HPDE6-E6E7 (cell line): ENCODE results near the gene MT1B.
"Not testable (repeated sequence)": the region's sequence is repeated elsewhere in the genome, so short reads cannot be mapped to it uniquely, and the experiment has no call there.

Experiments
- DNase-seq: peaks from one replicate; pipeline ENCODE4 v3.0.0; 2011; ENCODE audit warnings: missing footprints; ENCODE audit errors: extremely low spot score

MT1B gene

GRCh38 chr16:56637814-56638750 lies 13.6 kb upstream of the MT1B start, which contains the start of gene MT1A:
Gene MT1A, plus strand, starts transcription at chr16:56638666. Its CDS starts 73 bp downstream, at chr16:56638739.
- no peak for DNase-seq

DNA sequence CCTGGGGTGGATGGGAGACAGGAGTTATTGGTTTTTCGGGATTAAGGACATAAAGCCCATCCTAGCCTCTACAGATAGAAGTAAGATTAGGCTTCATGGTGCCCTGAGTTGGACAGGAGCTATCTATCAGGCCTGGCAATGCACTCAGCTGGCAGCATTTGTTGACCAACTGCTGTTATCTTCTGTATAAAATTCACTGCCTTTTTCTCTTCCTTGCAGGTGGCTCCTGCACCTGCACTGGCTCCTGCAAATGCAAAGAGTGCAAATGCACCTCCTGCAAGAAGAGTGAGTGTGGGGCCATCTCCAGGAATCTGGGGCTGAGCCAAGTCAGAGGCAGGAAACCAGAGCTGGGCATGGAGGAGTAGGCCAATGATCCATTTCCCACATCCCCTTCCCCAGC lies 12.6 kb upstream of the MT1B start:
- no peak for DNase-seq

DNA sequence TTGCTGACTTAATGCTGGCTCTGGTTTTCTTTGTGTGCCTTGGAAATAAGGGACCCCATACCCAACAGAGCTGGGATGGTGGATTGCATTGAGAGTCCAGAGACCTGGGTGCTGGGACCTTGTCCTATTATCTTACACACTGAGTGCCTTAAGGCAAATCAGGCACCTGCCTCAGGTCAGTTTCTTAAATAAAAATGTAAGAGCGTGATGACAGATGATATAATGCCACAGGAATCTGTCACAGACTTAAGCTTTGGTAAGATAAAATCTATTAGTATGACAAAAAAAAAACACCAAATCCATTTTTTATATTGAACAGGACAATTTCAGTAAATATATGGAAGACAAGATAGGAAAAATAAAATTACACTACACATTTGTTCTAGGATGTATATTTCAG lies 11.6 kb upstream of the MT1B start:
- no peak for DNase-seq

DNA sequence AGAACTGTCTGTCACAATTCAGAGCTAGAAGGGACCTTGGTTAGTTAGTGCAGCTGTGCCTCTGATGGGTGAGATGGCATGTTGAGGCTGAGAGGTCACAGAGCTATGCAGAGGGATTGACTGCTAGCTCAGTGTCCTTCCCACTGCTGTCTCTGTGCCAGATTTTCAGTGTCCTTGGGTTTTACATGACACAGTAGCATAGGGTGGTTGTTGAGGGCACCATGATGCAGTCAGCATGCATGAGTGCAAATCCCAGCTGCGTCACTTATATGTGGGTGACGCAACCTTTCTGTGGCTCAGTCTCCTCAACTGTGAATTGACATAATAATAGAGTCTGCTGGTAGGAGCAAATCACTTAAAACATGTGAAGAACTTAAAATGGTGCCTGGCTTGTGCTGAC lies 10.5 kb upstream of the MT1B start:
- no peak for DNase-seq

DNA sequence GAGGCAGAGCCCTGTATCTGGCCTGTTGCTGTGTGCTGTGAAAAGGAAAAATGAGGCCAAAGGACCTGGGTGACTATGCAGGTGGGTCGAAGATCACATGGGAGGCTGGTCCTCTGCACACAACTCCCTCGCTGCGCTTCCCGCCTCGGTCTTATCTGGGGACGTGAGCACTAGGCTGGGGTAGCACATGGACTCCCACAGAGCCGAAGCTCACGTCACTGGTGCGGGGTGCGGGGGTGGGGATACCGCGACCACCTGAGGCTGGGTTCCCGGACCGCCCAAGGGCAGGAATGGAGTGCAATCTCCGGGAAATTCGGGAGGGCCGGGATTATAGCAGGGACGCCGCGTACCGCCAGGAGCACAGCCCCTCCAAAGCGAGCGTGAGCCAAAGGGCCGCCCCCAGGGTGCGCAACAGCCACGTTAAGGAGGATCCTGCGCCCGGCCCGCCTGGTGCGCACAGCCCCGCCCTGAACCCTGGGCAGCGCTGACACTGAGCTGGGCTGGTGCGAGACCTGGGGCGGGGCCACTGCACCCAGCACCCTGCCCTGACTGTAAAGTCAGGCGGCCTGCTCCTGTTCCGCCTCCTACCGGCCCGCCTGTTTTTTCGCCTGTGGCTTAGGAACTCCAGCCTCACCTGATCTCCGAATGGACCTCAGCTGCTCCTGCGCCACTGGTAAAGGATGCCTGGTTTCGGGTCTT lies 8.5 kb upstream of the MT1B start:
- DNase-seq = peak; percentile 79

- no peak for DNase-seq
Observed at GRCh38 chr16:56643833-56644232, 7.9 kb upstream of the MT1B start.

DNA sequence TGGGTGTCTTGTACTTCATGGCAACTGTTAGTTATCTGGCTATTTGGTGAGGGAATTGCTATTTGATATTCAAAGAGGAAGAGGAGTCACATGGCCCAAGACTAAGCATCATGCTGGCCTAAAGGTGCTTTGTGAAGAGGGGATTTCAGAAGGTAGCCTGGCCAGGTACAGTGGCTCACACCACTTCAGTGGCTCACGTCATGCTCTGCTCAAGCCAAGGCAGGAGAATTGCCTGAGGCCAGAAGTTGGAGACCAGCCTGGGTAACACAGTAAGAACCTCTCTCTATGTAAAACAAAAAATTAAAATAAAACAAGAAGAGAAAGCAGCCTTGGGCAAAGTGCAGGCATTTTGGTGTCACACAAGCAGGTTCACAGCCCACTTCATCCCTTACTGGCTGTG lies 6.4 kb upstream of the MT1B start:
- no peak for DNase-seq

DNA sequence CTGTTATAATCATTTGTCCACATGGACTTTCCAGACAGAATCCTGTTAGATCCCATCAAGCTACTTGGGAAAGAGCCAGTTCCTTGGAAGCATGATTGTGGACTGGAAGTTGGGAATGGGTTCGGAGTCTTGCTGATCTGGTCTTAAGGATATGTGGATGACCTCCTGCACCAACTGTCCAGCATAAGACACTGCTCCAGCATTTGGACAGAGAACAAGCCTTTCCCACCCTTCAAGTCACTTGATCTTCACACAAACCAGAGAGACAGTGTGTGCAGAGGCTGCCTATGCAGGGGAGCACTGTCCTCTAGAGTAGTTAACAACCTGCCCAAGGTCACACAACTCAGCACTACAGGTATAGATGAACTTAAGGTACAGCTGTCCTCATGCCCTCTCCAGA lies 5.8 kb upstream of the MT1B start:
- no peak for DNase-seq

- DNase-seq = no peak
Observed at GRCh38 chr16:56647641-56648431, 3.9 kb upstream of the MT1B start.

GRCh38 chr16:56649271-56649670 lies 2.4 kb upstream of the MT1B start:
- DNase-seq = no peak

- peak; percentile 60 for DNase-seq
Observed at GRCh38 chr16:56649820-56650219, 1.9 kb upstream of the MT1B start.

- no peak for DNase-seq
Observed at GRCh38 chr16:56652600-56652999, 914 bp downstream of the MT1B start.

- no peak for DNase-seq
Observed at GRCh38 chr16:56653218-56653617, 1.5 kb downstream of the MT1B start.

DNA sequence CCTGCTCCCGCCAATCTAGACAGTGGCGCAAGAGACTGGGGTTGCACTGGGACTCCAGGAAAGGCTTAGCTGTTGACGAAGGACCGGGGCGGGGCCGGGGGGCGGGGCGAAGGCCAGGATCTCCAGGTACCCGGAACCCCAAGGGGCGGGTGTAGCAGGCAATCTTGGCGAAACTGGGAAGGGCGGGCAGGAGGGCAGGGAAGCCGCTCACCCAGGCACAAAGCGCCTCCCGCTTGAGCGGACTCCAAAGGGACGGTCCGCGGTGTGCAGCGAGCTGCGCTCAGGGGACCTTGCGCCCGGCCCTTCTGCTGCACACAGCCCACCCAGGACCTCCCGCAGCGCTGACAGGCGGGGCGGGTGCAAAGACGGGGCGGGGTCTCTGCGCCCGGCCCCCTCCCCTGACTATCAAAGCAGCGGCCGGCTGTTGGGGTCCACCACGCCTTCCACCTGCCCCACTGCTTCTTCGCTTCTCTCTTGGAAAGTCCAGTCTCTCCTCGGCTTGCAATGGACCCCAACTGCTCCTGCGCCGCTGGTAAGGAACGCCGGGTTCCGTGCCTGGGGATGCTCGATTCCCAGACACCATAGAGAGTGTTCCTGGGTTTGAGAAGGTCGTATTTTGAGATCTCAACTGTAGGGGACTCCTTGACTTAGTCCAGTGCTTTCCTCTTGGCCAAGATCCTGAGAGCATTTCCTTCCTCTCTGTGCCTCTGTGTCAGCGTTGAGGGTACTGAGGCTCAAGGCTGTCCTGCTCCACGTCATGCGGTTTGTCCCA lies 6.1 kb downstream of the MT1B start, which contains the start of gene MT1F:
MT1F (plus strand) TSS at position 405 of the 772 bp plus-strand sequence; CDS start at position 505, 100 bp downstream.
- DNase-seq = peak; percentile 94

DNA sequence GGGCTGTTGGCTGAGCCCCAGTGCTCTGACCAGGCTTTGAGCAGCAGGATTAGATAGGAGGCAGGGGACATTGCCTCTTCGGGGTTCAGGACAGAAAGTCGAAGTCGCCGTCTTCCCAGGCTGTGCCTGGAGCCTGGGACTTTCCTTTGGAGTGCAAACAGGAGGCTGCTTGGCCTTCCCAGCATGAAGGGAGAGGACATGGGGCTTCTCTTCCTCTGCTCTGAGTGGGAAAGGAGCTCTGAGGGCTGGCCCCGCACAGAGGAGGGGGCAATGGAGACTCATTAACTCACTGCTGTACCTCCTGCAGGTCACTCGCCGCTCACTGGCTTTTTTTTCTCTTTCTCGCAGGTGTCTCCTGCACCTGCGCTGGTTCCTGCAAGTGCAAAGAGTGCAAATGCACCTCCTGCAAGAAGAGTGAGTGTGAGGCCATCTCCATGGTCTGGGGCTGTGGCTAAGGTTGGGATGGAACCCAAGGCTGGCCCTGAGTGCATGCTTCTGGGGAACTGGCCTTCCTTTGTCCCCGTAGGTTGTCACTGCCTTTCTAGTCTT lies 6.7 kb downstream of the MT1B start:
- DNase-seq = no peak

DNA sequence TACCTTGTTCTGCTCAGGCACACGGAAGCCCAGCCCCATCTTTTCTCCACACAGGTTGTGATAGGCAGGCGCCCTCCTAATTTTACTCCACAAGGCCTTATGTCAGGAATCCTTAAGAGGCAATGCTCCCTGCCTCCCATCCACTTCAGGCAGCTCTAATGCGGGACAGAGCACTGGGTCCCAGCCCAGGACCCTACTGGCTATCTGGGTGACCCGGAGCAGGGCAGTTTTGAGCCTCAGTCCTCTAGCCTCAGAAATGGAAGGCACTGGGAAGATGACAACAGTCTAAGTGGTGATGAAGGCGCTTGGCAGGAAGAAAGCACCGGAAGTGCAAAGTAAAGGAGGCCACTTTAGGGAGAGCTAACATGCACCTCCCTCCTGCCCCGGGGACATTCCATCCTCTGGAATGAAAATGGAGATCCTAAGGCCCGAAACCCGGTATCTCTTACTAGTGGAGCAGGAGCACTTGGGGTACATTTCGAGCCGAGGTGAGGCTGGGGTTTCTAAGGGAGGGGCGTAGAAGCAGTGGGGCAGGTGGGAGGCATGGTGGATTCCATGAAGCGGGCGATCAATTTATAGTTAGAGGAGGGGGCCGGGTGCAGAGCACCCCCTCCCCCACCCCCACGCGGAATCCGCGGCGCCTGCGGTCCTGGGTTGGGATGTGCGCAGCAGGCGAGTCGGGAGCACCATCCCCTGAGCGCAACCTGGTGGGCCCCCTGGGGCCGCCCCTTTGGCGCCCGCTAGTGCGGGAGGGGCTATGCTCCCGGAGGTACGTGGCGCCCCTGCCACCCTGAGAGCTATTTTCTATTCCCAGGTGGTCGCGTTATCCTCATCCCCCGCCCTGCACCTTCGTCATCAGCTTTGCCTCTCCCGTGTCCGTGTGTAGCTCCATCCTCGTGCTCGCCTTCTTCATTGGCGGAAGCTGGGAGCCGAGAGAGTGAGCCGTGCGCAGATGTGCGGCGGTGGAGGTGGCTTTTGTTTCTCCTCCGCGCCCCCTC lies 11.0 kb downstream of the MT1B start:
- no peak for DNase-seq

- DNase-seq = no peak
Observed at GRCh38 chr16:56664506-56664905, 12.8 kb downstream of the MT1B start.

- not testable (repeated sequence) for DNase-seq
Observed at GRCh38 chr16:56665286-56666261, 13.9 kb downstream of the MT1B start.
